T-helper 1 cell treated with Interleukin-12 subunit alpha and Interleukin-12 subunit beta and Interleukin-4 antibody, amounts not matched to agents 30 ng/mL and 1 ng/mL, for 36 hours (primary cell): ENCODE measurements around the gene MTR. TPM values are rescaled to one million over a fixed set of nuclear protein-coding genes. Genes with fewer than 3 reads are reported as not detected.

Source experiments
- intact Hi-C: fragments of 100-400 bp; cut with micrococcal nuclease; formaldehyde crosslinking; loops from one replicate; pipeline ENCODE4 v1.15.1; 2024
- total RNA-seq: library from RNA; stranded (reverse); gene quantifications from 2 replicates; pipeline ENCODE4 v1.2.3, GENCODE V29; 2022

MTR gene
- total RNA-seq, 1 donor from 2014 or later = 37.1 TPM

DNA sequence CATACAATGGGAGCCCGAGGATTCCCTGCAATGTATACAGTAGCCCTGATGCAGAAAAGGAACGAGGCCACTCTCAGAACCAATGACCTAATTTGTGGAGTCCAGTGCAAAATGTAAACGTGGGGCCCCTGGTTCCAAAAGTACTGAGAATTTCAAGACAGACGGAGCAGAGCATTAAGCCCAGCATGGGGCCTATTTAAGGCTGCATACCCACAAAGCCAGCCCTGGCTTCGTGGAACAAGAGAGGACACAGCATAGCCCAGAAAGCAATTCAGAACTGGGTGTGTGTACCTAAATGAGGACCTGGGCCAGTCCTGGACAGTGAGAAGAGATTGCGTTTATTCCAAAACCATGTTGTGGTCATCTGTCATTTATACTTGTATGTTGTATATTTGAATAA, 153.9 kb downstream of the MTR start:
- intact Hi-C loops = no loop called here

DNA sequence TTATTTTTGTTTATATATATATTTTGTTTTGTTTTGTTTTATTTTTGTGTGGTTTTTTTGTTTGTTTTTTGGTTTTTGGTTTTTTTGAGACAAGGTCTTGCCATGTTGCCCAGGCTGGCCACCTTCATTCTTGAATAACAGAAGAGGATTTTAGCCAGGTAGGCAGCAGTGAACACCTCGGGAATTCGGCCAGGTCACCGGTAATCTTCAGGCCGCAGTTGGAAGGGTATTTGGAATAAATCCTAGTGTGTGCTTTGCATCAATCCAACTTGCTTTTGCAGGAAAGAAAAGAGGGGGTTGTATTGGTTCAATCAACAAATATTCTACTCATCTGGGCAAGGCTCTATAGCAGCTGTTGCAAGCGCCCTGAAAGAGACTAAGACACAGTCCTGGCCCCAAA, 155.3 kb downstream of the MTR start:
- intact Hi-C loops = no loop called here

DNA sequence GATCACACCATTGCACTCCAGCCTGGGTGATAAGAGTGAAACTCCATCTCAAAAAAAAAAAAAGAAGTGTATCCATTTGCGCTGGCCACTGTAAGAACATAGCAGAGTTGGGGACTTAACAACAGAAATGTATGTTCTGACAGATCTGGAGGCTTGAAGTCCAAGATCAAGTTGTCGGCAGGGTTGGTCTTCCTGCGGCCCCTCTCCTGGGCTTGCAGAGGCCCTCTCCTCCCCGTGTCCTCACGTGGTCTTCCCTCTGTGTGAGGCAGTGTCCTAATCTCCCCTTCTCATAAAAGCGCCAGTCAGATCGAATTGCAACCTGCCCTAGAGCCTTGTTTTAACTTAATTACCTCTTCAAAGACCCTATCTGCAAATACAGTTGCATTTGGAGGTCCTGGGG, 156.6 kb downstream of the MTR start:
- intact Hi-C loops = no loop called here

DNA sequence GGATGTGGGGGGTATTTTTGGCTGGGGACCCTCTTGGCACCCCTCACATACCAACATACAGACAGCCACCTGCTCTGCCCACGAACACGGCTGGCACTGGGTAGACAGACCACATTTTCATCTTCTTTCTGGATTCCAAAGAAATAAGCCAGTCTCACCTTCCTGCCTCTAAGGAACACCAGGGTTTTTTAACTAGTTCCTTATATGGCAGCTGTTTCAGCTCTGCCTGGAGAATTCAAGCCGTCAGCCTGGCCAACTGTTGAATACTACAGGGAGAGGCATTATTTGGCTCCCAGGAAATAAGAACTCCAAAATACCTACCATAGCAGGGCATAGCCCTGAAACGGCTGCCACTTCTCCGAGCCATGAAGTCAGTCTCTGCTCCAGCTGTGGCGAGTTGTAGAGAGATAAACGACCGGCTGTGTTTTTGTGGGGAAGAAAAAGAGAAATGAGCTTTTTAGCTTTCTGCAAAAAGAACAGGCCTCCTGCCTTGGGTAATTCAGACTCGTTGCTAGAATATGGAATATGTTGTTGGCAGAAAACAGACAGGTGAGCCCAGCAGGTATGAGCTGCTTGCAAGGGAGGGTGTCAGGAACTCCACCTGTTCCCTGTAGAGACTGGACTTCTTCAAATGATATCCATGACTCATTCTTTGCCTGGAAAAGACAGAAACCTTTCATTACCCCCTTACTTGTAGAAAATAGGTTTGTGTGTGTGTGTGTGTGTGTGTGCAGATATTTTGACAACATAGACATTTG, 157.3 kb downstream of the MTR start:
- intact Hi-C loops = no loop called here

DNA sequence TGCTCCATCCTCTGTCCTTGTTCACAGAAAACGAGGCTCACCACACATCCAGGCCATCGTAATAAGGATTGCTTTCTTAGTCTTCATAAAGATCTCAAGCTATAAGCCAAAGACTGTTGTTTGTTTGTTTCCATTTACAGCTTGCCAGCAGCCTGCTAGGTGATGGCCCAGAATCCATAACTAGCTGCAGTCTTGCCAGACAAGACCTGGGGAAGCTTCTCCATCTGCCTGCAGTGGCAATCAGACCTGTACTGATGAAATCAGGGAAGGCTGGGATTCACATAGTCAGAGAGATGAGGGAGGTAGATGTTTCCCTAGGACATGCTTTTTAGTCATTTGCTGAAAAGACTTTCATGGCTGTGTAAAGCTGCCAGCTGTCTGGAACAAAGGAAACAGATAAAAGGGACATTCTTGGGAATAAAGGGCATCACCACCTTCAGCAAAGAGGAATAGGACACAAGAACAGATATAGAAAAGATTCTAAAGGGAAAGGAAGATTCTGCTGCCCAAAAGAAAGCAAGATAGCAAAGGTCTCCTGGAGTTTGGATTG, 158.1 kb downstream of the MTR start:
- intact Hi-C loops = no loop called here

Other genes with a start within 250 kb of the MTR start
- gene HEATR1, start 190.8 kb upstream of the MTR start, total RNA-seq = 49.3 and 53.2 TPM in 2 replicates
- not detected in 2 replicates for gene ACTN2, start 108.8 kb upstream of the MTR start, total RNA-seq
- not detected in 2 replicates for gene MT1HL1, start 209.1 kb downstream of the MTR start, total RNA-seq
- not detected in 2 replicates for gene RYR2, start 246.9 kb downstream of the MTR start, total RNA-seq